NCI-H2227 (cell line): ENCODE results near the gene CCDC142.

ENCODE experiments used
- DNase-seq: peaks from one replicate; lab custom pipeline; 2025; ENCODE audit not compliant: unreplicated experiment; lab: John Stamatoyannopoulos, UW

CCDC142 gene

GRCh38 chr2:74482801-74483674 is at the start of gene CCDC142, which contains the start of gene TTC31:
TSS of gene CCDC142 (minus strand) at chr2:74482998. CDS start at chr2:74482837, 161 bp downstream.
TSS of gene TTC31 (plus strand) at chr2:74483081. CDS start at chr2:74483096, 15 bp downstream.
- DNase-seq: peak; percentile 95

GRCh38 chr2:74532222-74532621 is 49.4 kb upstream of the CCDC142 start:
- peak; percentile 34 for DNase-seq

GRCh38 chr2:74531666-74532065 is 48.9 kb upstream of the CCDC142 start:
- no peak for DNase-seq

GRCh38 chr2:74530239-74531187 is 47.7 kb upstream of the CCDC142 start:
- DNase-seq: peak; percentile 58

- DNase-seq: peak; percentile 100
These were observed 46.8 kb upstream of the CCDC142 start, which contains the start of the genes AUP1 and HTRA2 for GRCh38 chr2:74529357-74530238. TSS of gene AUP1 (minus strand) at chr2:74529706. CDS start at chr2:74529629, 77 bp downstream. TSS of gene HTRA2 (plus strand) at chr2:74529933. CDS start at chr2:74530007, 74 bp downstream.

GRCh38 chr2:74528600-74529356 is 46.0 kb upstream of the CCDC142 start:
- DNase-seq: no peak

GRCh38 chr2:74527741-74528140 is 44.9 kb upstream of the CCDC142 start:
- no peak for DNase-seq

- no peak for DNase-seq
These were observed 43.9 kb upstream of the CCDC142 start for GRCh38 chr2:74526649-74527230.

GRCh38 chr2:74525717-74526648 is 43.2 kb upstream of the CCDC142 start, which contains the start of gene DQX1:
TSS of gene DQX1 (minus strand) at chr2:74526231. CDS start at chr2:74525729, 502 bp downstream.
- peak; percentile 58 for DNase-seq

GRCh38 chr2:74524955-74525716 is 42.3 kb upstream of the CCDC142 start:
- DNase-seq: no peak

- no peak for DNase-seq
These were observed 41.2 kb upstream of the CCDC142 start for GRCh38 chr2:74524005-74524404.

GRCh38 chr2:74522516-74522915 is 39.7 kb upstream of the CCDC142 start:
- no peak for DNase-seq

GRCh38 chr2:74516650-74517049 is 33.9 kb upstream of the CCDC142 start:
- DNase-seq: no peak

- DNase-seq: no peak
These were observed 33.3 kb upstream of the CCDC142 start for GRCh38 chr2:74515981-74516633.

- no peak for DNase-seq
These were observed 32.6 kb upstream of the CCDC142 start for GRCh38 chr2:74515271-74515980.
